LNCAP (cell line): ENCODE data around the gene BCL2L1.

Experiments used
- CTCF ChIP-seq: fragments of 450-650 bp; IDR thresholded peaks from 2 replicates; pipeline ENCODE4 v1.5.1; 2017; ENCODE audit warnings: mild to moderate bottlenecking

Gene BCL2L1

GRCh38 chr20:31691646-31692275 lies 30.9 kb downstream of the BCL2L1 start:
- TF ChIP-seq CTCF, result no peak

- no peak for TF ChIP-seq CTCF
These were observed 32.5 kb downstream of the BCL2L1 start for GRCh38 chr20:31690124-31690666.

GRCh38 chr20:31689141-31689540 lies 33.5 kb downstream of the BCL2L1 start:
- no peak for TF ChIP-seq CTCF

- TF ChIP-seq CTCF, result no peak
These were observed 34.9 kb downstream of the BCL2L1 start for GRCh38 chr20:31687777-31688176.

- TF ChIP-seq CTCF, result no peak
These were observed 36.6 kb downstream of the BCL2L1 start for GRCh38 chr20:31685853-31686643.

GRCh38 chr20:31684153-31685015 lies 38.3 kb downstream of the BCL2L1 start:
- no peak for TF ChIP-seq CTCF

- no peak for TF ChIP-seq CTCF
These were observed 39.7 kb downstream of the BCL2L1 start for GRCh38 chr20:31682927-31683326.
